ENCODE measurements around the gene CMTM1.
"Not testable (repeated sequence)": the region's sequence is repeated elsewhere in the genome, so short reads cannot be mapped to it uniquely, and the experiment has no call there.

The CMTM1 gene

DNA sequence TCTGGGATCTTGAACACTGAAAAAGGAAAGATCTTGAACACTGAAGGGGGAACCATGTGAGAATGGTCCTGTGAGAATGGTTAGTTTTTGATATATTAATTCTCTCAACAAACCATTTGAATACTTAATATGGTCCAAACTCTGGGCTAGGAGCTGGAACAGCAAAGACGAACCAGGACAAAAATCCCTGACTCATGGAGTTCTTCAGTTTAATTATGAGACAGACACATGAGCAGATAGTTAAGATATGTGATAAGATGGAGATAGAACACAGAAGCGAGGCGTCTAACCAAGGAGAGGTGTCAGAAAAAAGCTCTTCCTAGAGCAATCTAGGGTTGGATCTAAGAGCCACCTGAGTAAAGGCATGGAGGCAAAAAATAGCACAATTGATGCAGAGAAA lies 12.2 kb upstream of the CMTM1 start:
- in situ Hi-C loops (cut with MboI; ENCODE audit: low pct_unique_long_range_greater_than_20kb, low sequenced_read_pairs), result no loop called here
- no peak for DNase-seq

DNA sequence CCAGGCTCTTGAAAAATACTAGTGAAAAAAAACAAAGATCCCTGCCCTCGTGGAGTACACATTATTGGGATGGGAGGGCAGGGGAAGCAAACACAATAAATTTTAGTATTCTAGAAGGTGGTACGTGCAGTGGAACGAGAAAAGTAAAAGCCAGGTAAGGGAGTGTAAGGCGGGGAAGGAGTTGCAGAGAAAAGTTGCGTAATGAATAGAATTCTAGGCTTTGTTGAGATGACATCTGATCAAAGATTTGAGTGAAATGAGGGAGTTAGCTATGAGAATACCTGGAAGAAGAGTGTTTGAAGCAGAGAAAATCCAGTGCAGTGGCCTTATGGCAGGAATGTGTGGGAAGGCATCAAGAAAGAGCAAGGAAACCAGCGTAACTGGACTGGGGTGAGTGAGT lies 11.7 kb upstream of the CMTM1 start:
- DNase-seq, result no peak
- in situ Hi-C loops (cut with MboI; ENCODE audit: low pct_unique_long_range_greater_than_20kb, low sequenced_read_pairs), result no loop called here

DNA sequence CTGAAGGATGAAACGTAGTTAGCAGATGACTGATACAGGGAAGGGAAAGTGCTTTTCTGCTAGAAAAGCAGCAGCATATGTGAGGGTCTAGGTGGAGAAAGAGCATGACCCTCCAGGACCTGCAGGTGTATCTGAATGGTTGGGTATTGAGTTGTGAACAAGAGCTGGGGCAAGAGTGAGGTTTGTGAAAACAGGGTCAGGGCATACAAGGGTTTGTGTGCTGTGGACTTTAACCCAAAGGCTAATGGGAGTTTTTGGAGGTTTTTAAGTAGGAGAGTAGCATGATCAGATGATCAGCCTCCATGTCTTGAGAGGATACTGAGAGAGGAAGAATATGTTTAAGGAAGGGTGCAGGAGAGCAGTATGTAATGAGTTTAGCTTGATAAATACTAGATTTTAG lies 6.1 kb upstream of the CMTM1 start:
- DNase-seq, result no peak
- in situ Hi-C loops (cut with MboI; ENCODE audit: low pct_unique_long_range_greater_than_20kb, low sequenced_read_pairs), result no loop called here

DNA sequence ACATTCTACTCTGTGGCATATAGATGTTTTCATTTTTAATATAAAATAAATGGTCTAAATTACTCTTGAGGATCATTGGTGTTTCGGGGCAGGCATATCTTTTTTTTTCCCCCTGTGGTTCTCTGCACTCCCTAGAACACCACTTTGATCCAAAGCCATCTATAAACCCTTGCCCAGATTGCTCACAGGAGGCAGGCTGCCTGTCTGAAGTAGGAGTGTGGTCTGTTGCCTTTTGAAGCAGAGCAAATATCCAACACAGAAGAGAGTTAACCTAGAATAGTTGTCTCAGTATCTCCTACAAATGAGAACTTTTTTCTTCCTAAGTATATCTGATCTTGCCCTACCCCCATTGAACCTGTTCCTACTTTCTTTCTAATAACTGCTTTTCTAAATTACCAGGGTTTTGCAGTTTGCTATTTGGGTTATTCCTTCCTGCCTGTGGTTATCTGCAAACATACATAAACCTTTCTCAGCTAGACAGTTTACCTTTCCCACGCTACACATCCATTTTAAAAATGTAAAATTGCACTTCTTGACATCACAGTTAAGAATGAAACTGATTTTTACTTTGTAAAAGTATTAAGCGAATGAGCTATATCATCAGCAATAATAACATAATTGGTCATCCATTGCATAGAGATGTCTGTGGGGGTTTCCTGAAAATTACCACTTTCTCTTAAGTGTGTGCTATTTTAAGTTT lies 4.7 kb upstream of the CMTM1 start:
- in situ Hi-C loops (cut with MboI; ENCODE audit: low pct_unique_long_range_greater_than_20kb, low sequenced_read_pairs), result no loop called here

DNA sequence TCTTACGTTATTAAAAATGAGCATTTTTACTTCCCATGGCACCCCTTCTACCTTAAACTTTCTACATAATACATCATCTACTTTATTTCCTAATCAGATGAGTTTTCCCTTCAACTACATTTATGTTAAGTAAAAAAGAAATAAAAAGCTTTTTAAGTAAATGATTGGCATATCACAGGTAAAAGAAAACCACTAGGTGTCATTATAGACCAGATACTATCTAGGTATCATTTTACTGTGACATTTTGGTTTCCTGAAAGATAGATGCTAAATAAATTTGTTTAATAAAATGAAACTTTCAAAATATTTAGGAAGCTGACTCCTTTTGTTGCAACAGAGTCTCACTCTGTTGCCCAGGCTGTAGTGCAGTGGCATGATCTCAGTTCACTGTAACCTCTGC lies 3.8 kb upstream of the CMTM1 start:
- in situ Hi-C loops (cut with MboI; ENCODE audit: low pct_unique_long_range_greater_than_20kb, low sequenced_read_pairs), result no loop called here
- no peak for DNase-seq

More for the DNA sequence above, 4.7 kb upstream of the CMTM1 start:
- no peak for DNase-seq

DNA sequence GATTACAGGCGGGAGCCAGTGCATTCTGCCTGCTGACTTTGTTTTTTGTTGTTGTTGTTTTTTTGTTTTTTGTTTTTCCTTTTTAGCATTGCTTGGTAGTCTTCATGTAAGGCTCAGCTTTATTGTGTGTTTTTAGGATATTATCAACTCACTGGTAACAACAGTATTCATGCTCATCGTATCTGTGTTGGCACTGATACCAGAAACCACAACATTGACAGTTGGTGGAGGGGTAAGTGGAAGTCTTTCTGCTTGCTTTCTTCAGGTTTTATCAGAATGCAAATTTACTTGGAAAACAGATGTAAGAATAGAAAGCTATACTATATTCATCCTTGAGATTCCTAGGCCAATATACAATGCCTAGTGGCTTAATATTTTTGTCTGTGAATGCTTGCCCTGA lies 3.3 kb upstream of the CMTM1 start:
- in situ Hi-C loops (cut with MboI; ENCODE audit: low pct_unique_long_range_greater_than_20kb, low sequenced_read_pairs), result no loop called here
- no peak for DNase-seq

DNA sequence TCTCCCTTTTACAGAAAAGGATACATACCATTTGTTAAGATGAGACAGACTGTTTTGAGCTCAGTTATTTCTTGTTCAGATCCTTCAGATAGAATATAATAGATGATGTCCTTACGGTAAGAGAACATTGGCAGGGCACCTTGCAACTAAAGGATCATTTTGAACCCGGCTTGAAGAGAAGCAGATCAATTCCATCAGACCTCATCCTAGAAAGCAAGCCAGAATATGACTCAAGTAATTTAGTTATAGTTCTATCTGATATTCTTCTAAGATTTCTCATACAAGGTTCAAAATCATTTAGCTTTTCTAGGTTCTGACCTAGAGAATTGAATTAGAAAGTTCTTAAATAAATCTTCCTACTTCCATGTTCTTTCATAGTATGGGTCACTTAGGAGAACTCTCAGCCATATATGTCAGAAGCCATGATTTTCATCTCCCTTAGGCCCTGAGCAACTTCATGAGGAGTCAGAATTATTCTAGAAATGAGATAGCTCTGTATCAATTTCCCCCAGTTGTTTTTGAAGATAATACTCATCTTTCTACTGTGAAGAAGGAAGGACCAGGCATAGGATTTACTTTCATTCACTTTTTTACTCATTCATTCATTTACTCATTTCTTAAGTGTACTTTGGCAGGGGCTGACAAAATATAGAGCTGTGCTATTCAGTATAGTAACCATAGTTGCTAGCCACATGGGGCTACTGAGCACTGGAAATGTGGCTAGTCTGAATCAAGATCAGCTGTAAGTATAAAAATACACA lies 2.5 kb upstream of the CMTM1 start:
- in situ Hi-C loops (cut with MboI; ENCODE audit: low pct_unique_long_range_greater_than_20kb, low sequenced_read_pairs), result no loop called here
- no peak for DNase-seq

DNA sequence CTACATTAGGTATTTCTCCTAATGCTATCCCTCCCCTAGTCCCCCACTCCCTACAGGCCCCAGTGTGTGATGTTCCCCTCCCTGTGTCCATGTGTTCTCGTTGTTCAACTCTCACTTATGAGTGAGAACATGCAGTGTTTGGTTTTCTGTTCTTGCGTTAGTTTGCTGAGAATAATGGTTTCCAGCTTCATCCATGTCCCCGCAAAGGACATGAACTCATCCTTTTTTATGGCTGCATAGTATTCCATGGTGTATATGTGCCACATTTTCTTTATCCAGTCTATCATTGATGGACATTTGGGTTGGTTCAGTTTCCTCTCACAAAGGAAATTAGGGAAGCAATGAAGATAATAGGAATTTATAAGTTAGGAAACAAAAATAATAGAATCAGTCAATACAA lies 1.0 kb downstream of the CMTM1 start:
- DNase-seq; in situ Hi-C loops (cut with MboI; ENCODE audit: low pct_unique_long_range_greater_than_20kb, low sequenced_read_pairs): not testable (repeated sequence)

DNA sequence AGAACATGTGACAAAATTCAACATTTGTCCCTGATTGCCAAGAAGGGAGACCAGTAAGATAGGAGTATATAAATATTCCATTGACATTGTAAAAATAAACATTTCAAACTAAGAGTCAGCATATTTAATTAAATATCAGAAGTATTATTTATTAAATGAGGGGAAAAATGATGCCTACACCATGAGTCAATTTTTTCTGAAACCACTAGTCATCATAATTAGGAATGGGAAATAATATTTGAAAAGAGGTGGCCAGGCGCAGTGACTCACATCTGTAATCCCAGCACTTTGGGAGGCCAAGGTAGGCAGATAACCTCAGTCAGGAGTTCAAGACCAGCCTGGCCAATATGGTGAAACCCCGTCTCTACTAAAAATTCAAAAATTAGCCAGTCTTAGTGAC lies 2.1 kb downstream of the CMTM1 start:
- in situ Hi-C loops (cut with MboI; ENCODE audit: low pct_unique_long_range_greater_than_20kb, low sequenced_read_pairs), result no loop called here
- DNase-seq, result no peak

DNA sequence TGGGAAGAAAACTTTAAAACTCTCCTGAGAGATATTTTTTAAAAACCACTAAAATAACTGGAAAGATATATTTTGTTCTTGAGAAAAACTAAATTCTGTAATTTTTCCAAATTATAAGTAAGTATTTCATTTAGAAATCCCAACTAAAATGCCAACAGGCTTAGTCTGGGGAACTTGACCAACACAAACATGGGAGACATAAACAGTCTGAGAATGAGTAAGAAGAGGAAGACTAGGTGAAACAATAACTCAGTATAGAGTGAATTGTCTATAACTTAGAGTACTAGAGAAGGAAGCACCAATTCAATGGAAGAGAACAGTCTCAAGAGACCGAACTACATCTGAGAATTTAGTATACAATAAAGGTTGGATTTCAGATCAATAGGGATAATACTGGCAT lies 2.9 kb downstream of the CMTM1 start:
- in situ Hi-C loops (cut with MboI; ENCODE audit: low pct_unique_long_range_greater_than_20kb, low sequenced_read_pairs), result no loop called here
- DNase-seq, result no peak

DNA sequence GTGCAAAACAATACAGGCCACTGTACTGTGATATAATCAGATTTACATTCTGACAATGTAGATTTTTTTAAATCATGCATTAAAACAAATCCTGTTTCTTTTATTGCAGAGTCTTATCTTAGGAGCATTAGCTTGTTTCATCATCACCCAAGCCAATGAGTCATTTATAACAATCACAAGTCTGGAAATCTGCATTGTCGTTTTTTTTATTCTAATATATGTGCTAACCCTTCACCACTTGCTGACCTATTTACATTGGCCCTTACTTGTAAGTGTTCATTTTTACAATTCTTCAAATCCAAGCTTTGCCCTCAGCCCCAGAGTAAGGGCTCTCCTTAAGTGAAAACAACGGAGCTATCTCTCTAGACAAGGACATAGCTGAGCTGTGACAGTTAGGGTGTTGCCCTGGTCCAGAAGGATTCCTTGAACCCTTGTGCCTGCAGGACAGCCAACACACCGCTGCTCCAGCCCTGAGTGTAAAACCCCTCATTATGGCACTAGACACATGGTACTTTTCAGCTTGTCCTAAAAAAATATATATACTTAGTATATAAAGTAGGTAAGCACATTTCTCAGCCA lies 3.7 kb downstream of the CMTM1 start:
- no peak for DNase-seq
- in situ Hi-C loops (cut with MboI; ENCODE audit: low pct_unique_long_range_greater_than_20kb, low sequenced_read_pairs), result no loop called here

DNA sequence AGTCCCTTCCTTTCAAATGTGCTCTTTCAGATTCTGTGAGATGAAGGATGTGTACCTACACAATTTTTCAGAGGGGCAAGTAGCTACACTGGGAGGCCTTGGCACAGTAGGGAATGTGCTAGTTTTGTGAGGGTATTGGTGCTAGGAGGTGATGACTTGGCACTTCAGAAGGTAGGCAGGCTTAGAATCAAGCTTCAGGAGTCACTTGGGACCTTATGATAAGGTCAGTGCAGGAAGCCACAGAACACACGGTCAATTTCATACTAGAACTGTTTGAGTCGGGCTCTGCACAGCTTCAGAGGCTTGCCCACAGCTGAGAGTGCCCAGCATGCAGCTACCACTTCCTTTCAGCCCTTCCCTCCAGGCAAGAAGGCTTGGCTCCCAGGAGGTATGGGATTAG lies 6.1 kb downstream of the CMTM1 start:
- DNase-seq, result peak; percentile 26

DNA sequence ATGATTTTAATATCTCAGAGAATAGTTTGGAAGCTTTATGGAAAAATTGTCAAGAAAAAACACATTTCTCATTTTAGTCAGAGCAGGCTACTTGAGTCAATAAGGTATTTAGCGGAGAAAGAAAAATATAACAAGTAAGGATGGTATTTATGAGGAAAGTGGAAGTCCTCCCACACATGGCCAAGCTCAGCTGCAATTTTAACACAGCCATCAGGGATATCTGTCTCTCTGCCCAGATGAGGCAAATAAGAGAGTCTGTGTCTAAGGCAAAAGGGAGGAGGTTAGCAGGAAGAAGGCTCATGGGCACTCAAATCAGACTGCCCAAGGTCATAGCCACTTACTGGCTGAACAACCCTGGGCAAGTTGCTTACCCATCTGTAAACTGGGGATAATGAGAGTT lies 7.8 kb downstream of the CMTM1 start:
- in situ Hi-C loops (cut with MboI; ENCODE audit: low pct_unique_long_range_greater_than_20kb, low sequenced_read_pairs), result no loop called here
- no peak for DNase-seq

More for the DNA sequence above, 6.1 kb downstream of the CMTM1 start:
- in situ Hi-C loops (cut with MboI; ENCODE audit: low pct_unique_long_range_greater_than_20kb, low sequenced_read_pairs), result no loop called here

DNA sequence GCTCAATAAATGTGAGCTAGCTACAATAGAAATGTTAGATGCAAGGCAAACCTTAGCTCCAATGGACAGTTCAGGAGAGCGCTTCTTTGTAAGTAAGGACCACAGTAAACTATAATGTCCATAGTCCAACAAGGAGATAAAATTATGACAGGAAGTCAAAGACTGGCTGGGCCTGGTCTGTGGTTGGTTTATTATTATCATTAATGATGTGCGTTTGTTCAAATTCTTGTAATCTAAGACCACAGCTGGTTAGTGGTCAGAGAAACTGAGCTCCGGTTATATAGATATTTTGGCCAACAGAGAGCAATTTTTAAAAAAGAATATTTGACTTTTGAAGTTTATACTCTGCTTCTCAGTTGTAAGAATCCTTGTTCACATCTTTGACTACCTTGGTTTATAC lies 8.3 kb downstream of the CMTM1 start:
- DNase-seq, result no peak

DNA sequence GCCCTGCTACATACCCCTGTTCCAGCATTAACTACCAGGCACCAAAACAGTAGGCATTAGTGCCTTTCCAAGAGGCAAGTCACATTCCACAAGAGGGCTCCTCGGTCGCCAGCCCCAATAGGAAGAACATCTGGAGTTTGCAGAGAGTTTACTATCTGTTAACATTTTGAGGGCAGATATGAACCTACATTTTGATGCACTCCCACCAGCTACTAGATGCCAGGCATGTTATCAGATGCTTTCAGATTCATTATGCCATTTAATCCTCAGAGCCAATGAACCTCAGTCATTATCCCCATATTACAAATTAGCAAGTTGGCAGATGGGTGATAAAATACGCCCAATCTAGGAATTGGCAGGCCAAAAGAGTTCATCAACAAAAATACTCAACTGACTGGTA lies 8.8 kb downstream of the CMTM1 start:
- in situ Hi-C loops (cut with MboI; ENCODE audit: low pct_unique_long_range_greater_than_20kb, low sequenced_read_pairs), result loop anchor here (25.0 kb wide), 1 partner anchor 163 kb away; no protein-coding TSS in a partner anchor
- no peak for DNase-seq

More for the DNA sequence above, 8.3 kb downstream of the CMTM1 start:
- in situ Hi-C loops (cut with MboI; ENCODE audit: low pct_unique_long_range_greater_than_20kb, low sequenced_read_pairs), result no loop called here

DNA sequence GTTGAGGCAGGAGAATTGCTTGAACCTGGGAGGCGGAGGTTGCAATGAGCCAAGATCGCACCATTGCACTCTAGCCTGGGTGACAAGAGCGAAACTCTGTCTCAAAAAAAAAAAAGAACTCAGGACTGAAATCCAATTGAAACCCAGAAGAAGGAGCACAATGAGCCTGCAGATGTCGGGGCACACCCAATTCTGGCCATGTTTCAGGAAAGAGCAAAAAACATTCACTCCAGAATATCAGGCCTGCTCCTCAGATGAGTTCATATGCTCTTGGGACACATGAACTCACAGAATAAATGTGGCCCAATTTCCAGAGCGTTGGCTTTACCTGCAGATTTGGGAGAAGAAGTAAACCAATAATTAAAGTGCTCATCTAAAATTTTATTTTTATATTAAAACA lies 10.1 kb downstream of the CMTM1 start:
- in situ Hi-C loops (cut with MboI; ENCODE audit: low pct_unique_long_range_greater_than_20kb, low sequenced_read_pairs), result loop anchor here (25.0 kb wide), 1 partner anchor 164 kb away; no protein-coding TSS in a partner anchor
- DNase-seq, result no peak

DNA sequence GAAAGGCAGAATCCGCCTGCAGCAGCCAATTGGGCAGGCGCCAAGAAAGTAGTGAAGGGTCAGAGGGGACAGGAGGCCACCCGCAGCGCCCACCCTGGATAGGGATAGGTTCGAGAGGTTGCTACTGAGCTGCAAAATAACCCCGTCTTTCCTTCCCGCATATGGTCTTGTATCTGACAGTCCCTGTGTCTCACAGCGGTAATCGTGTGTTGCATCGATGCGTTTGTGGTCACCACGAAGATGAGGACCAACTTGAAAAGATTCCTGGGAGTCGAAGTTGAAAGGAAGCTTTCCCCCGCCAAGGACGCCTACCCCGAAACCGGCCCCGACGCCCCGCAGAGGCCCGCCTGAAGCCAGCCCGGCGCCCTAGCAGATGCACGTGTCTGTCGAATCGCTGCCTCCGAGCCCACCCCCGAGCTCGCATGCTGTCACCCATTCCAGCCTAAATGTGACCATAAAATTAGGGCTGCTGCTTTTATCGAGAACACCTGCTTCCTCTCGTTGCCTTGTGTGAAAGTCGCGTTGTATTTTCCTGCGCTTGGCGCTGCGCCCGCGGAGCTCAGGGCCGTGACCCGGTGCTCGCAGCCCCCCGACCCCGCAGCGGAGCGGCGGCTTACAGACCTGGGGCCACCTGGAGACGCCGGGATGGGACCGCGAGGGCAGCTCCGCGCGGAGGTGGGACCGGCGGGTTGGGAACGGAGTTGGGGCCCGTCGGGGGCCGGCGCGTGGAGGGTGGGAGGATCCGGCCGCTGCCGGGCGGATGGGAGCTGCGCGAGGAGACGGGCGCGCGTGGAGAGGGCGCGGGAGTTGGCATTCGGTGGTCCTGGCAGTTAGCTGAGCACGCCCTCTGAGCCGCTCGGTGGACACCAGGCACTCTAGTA lies 12.7 kb downstream of the CMTM1 start, which contains the start of gene CMTM2:
Gene CMTM2, plus strand, starts transcription at position 813 of the 881 bp plus-strand sequence. CDS start 145 bp downstream, outside the sequence.
- DNase-seq, result no peak
- in situ Hi-C loops (cut with MboI; ENCODE audit: low pct_unique_long_range_greater_than_20kb, low sequenced_read_pairs), result loop anchor here (25.0 kb wide), 1 partner anchor 167 kb away; no protein-coding TSS in a partner anchor

DNA sequence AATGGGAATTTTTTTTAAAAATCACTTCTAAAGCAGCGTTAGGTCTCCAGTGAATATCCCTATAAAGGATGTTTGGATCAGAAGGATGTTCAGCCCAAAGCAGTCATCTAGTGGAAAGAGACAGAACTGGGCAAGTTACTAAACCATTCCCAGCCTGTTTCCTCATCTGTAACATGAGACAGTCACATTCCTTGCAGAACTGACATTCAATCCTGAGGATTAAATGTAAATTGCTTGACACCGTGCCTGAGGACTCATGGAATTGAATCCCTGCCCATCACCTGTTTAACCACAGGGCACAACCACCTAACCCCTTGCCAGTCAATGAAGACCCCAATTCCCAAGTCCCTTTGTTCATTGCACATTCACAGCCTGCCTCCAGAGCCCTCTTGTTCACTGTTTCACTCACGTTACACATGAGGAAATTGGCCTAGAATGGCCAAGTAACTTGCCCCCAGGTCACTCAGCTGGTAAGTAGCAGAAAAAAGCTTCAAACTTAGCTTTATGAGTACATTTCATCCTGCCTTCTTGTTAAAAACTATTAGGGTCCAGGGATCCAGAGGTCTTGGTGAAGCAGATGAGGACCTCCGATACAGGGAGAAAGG lies 14.5 kb downstream of the CMTM1 start:
- in situ Hi-C loops (cut with MboI; ENCODE audit: low pct_unique_long_range_greater_than_20kb, low sequenced_read_pairs), result loop anchor here (25.0 kb wide), 1 partner anchor 168 kb away; no protein-coding TSS in a partner anchor
- DNase-seq, result no peak

Measured in KBM-7 (cell line).